GM23338 (cell line): ENCODE data around the gene MAPK4. TPM values are rescaled to one million over a fixed set of nuclear protein-coding genes. Genes with fewer than 3 reads are reported as not detected.

ENCODE experiments used
- ATAC-seq: fragments of 200-7000 bp; cut with Tn5 transposase; 3 replicates; pipeline ENCODE4 v1.9.1; 2020
- DNase-seq: peaks from one replicate; pipeline ENCODE4 v3.0.0-alpha.2; 2015; ENCODE audit warnings: low spot score
- H2AFZ ChIP-seq: fragments of 200-600 bp; sonication (generic); 2 replicates; pipeline ENCODE4 v1.8.0; 2016; ENCODE audit warnings: antibody characterized with exemption, mild to moderate bottlenecking, moderate library complexity
- H3F3A ChIP-seq: fragments of 200-600 bp; sonication (generic); replicated peaks from 2 replicates; pipeline ENCODE4 v1.8.0; 2017; ENCODE audit warnings: antibody characterized with exemption, mixed run types, low read depth
- H3K27ac ChIP-seq: fragments of 200-600 bp; sonication (generic); 2 replicates; pipeline ENCODE4 v1.6.1; 2016; ENCODE audit warnings: low read depth
- H3K27me3 ChIP-seq: fragments of 200-600 bp; sonication (generic); 2 replicates; pipeline ENCODE4 v1.8.0; 2016; ENCODE audit warnings: mild to moderate bottlenecking, mixed run types, moderate library complexity; ENCODE audit not compliant: insufficient read depth
- H3K36me3 ChIP-seq: fragments of 200-600 bp; sonication (generic); 2 replicates; pipeline ENCODE4 v1.8.0; 2016; ENCODE audit warnings: mild to moderate bottlenecking; ENCODE audit not compliant: insufficient read depth
- H3K4me1 ChIP-seq: fragments of 200-600 bp; sonication (generic); 2 replicates; pipeline ENCODE4 v1.8.0; 2016; ENCODE audit warnings: mild to moderate bottlenecking, moderate library complexity; ENCODE audit not compliant: insufficient read depth
- H3K4me2 ChIP-seq: fragments of 200-600 bp; sonication (generic); 2 replicates; pipeline ENCODE4 v1.7.1; 2017; ENCODE audit warnings: mixed run types
- H3K4me3 ChIP-seq: fragments of 200-600 bp; sonication (generic); 2 replicates; pipeline ENCODE4 v1.6.1; 2016; ENCODE audit warnings: mixed run types
- H3K79me2 ChIP-seq: fragments of 200-600 bp; sonication (generic); replicated peaks from 2 replicates; pipeline ENCODE4 v1.8.0; 2017; ENCODE audit warnings: mild to moderate bottlenecking; ENCODE audit not compliant: insufficient read depth
- H3K9me2 ChIP-seq: fragments of 200-600 bp; sonication (generic); 2 replicates; pipeline ENCODE4 v1.8.0; 2017; ENCODE audit not compliant: insufficient read depth
- H4K20me1 ChIP-seq: fragments of 200-600 bp; sonication (generic); replicated peaks from 2 replicates; pipeline ENCODE4 v1.8.0; 2017; ENCODE audit warnings: mild to moderate bottlenecking; ENCODE audit not compliant: insufficient read depth
- H3K27ac Mint-ChIP-seq: 2 replicates; pipeline ENCODE4 v1.8.0; 2020; ENCODE audit warnings: inconsistent platforms, mild to moderate bottlenecking, moderate library complexity, mixed read lengths
- H3K27me3 Mint-ChIP-seq: 3 replicates; pipeline ENCODE4 v1.8.0; 2022; ENCODE audit warnings: low read depth, mild to moderate bottlenecking, moderate library complexity, mixed read lengths, inconsistent platforms; ENCODE audit not compliant: insufficient read depth, poor library complexity
- H3K36me3 Mint-ChIP-seq: 3 replicates; pipeline ENCODE4 v1.8.0; 2021; ENCODE audit warnings: low read depth, mild to moderate bottlenecking, inconsistent platforms, moderate library complexity, mixed read lengths
- H3K4me1 Mint-ChIP-seq: 3 replicates; pipeline ENCODE4 v1.8.0; 2020; ENCODE audit warnings: mild to moderate bottlenecking, inconsistent platforms, mixed read lengths
- H3K4me3 Mint-ChIP-seq: 3 replicates; pipeline ENCODE4 v1.8.0; 2021; ENCODE audit warnings: moderate library complexity, mild to moderate bottlenecking, inconsistent platforms, mixed read lengths
- H3K9me3 Mint-ChIP-seq: 3 replicates; pipeline ENCODE4 v1.8.0; 2020; ENCODE audit warnings: moderate library complexity, mild to moderate bottlenecking, inconsistent platforms, mixed read lengths
- CREB1 ChIP-seq: fragments of 250-450 bp; sonication (Bioruptor Pico); IDR thresholded peaks from 2 replicates; pipeline ENCODE4 v1.5.0; 2020; ENCODE audit warnings: low read depth, mild to moderate bottlenecking, moderate library complexity
- EZH2 ChIP-seq: fragments of 200-600 bp; sonication (generic); IDR thresholded peaks from one replicate; pipeline ENCODE4 v1.8.0; 2017; ENCODE audit warnings: antibody characterized with exemption, mild to moderate bottlenecking, low read depth; ENCODE audit not compliant: unreplicated experiment
- EZH2phosphoT487 ChIP-seq: fragments of 200-600 bp; sonication (generic); IDR thresholded peaks from one replicate; pipeline ENCODE4 v1.8.1; 2018; ENCODE audit warnings: antibody characterized with exemption; ENCODE audit not compliant: unreplicated experiment
- JUNB ChIP-seq: IDR thresholded peaks from one replicate; pipeline ENCODE4 v1.6.1; 2016; ENCODE audit warnings: antibody characterized with exemption; ENCODE audit not compliant: unreplicated experiment
- NANOG ChIP-seq: IDR thresholded peaks from 2 replicates; pipeline ENCODE4 v1.6.1; 2016; ENCODE audit warnings: antibody characterized with exemption, borderline replicate concordance
- POLR2AphosphoS5 ChIP-seq: IDR thresholded peaks from 2 replicates; pipeline ENCODE4 v1.6.1; 2016; ENCODE audit warnings: antibody characterized with exemption, low read depth
- STAT1 ChIP-seq: IDR thresholded peaks from one replicate; pipeline ENCODE4 v1.6.1; 2016; ENCODE audit warnings: antibody characterized with exemption; ENCODE audit not compliant: unreplicated experiment
- ZNF114 ChIP-seq: fragments of 250-450 bp; sonication (Bioruptor Pico); IDR thresholded peaks from 2 replicates; pipeline ENCODE4 v1.5.0; 2020; ENCODE audit warnings: mild to moderate bottlenecking, moderate library complexity
- ZNF331 ChIP-seq: fragments of 250-450 bp; sonication (Bioruptor Pico); IDR thresholded peaks from 2 replicates; pipeline ENCODE4 v1.5.0; 2020; ENCODE audit warnings: low read depth, mild to moderate bottlenecking, moderate library complexity
- ZNF462 ChIP-seq: fragments of 250-450 bp; sonication (Bioruptor Pico); IDR thresholded peaks from 2 replicates; pipeline ENCODE4 v1.5.0; 2020; ENCODE audit warnings: mild to moderate bottlenecking, moderate library complexity
- polyA plus RNA-seq: library from polyadenylated mRNA; unstranded; fragments of >200 nt; fragmentation: Nextera tagmentation; extraction: Ambion mirVana; gene quantifications from 2 replicates; pipeline ENCODE4 v1.2.1, GENCODE V29; 2016
- total RNA-seq: library from RNA; depleted of rRNA; stranded (reverse); fragments of >200 nt; shearing (Covaris generic); gene quantifications from 2 replicates; pipeline ENCODE4 v1.2.3, GENCODE V29; 2014
- TF ChIP-seq, protein P1 (sequence below): IDR thresholded peaks from one replicate; pipeline ENCODE4 v1.6.1; 2018; ENCODE audit warnings: antibody characterized with exemption; ENCODE audit not compliant: unreplicated experiment
- TF ChIP-seq, protein P2 (sequence below): IDR thresholded peaks from 2 replicates; pipeline ENCODE4 v1.6.1; 2016; ENCODE audit warnings: antibody characterized with exemption
- TF ChIP-seq, protein P3 (sequence below), 2 experiments: fragments of 200-600 bp in 1 of 2; sonication (generic) in 1 of 2; conservative IDR thresholded peaks; 2 replicates each; pipeline versions ENCODE4 v1.5.1 to v1.6.1; 2016 to 2017; ENCODE audit warnings: antibody characterized with exemption in 2 of 2, low read depth in 2 of 2, mild to moderate bottlenecking in 2 of 2, moderate library complexity in 1 of 2

The MAPK4 gene
- total and polyA plus RNA-seq, 2 experiments from 2014 or later = 1.3 to 4.4 TPM

DNA sequence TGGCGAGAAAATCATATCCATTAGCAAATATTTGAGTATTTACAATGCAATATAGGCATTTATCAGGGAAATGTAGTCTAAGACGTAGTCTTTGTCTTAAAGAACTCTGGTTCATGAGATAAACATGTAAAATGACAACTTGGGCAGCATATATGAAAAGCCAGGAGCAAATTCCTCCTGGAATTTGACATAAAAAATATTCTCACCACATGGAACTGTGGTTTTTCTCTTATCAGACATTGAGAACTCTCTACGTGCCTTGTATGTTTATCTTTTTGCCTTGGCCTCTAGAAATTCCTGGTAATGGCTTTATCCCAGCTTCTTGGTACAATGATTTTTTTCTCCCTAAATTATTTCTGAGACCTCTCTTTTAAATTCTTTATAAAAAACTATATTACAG, 2.8 kb downstream of the MAPK4 start:
- Mint-ChIP-seq H3K27me3 (peaks cover 32% of the 10 kb centered on the region), H3K4me1 (peaks cover 15% of the 10 kb centered on the region; the same call in 2 of the 3 replicates), H3K36me3 (no peaks in the 10 kb centered on the region), H3K9me3 (no peaks in the 10 kb centered on the region), H3K27ac (no peak overlapping the region), H3K4me3 (no peak overlapping the region)
- Histone ChIP-seq H4K20me1 (peaks cover 4% of the 10 kb centered on the region; the same call in 1 of the 2 replicates), H3K9me2 (no peaks in the 10 kb centered on the region), H3K4me3 (no peak overlapping the region), H3F3A (no peaks in the 10 kb centered on the region), H3K27ac (no peak overlapping the region), H3K4me2 (no peak overlapping the region), H3K27me3 (peaks cover 59% of the 10 kb centered on the region), H3K79me2 (no peaks in the 10 kb centered on the region), H3K36me3 (no peaks in the 10 kb centered on the region), H2AFZ (no peak overlapping the region), H3K4me1 (peaks cover 17% of the 10 kb centered on the region)
- DNase-seq (no peak), ATAC-seq (no peak)
- no peak for TF ChIP-seq CREB1
- TF ChIP-seq STAT1 = no peak
- TF ChIP-seq POLR2AphosphoS5 = no peak
- TF ChIP-seq, protein P1, sequence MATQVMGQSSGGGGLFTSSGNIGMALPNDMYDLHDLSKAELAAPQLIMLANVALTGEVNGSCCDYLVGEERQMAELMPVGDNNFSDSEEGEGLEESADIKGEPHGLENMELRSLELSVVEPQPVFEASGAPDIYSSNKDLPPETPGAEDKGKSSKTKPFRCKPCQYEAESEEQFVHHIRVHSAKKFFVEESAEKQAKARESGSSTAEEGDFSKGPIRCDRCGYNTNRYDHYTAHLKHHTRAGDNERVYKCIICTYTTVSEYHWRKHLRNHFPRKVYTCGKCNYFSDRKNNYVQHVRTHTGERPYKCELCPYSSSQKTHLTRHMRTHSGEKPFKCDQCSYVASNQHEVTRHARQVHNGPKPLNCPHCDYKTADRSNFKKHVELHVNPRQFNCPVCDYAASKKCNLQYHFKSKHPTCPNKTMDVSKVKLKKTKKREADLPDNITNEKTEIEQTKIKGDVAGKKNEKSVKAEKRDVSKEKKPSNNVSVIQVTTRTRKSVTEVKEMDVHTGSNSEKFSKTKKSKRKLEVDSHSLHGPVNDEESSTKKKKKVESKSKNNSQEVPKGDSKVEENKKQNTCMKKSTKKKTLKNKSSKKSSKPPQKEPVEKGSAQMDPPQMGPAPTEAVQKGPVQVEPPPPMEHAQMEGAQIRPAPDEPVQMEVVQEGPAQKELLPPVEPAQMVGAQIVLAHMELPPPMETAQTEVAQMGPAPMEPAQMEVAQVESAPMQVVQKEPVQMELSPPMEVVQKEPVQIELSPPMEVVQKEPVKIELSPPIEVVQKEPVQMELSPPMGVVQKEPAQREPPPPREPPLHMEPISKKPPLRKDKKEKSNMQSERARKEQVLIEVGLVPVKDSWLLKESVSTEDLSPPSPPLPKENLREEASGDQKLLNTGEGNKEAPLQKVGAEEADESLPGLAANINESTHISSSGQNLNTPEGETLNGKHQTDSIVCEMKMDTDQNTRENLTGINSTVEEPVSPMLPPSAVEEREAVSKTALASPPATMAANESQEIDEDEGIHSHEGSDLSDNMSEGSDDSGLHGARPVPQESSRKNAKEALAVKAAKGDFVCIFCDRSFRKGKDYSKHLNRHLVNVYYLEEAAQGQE = no peak
- TF ChIP-seq EZH2 = no peak
- TF ChIP-seq ZNF331 (CRISPR knock-in tag) = no peak
- TF ChIP-seq ZNF114 = no peak
- no peak for TF ChIP-seq ZNF462 (CRISPR knock-in tag)
- TF ChIP-seq EZH2phosphoT487 = no peak
- TF ChIP-seq NANOG = no peak
- no peak for TF ChIP-seq JUNB
- TF ChIP-seq, protein P2, sequence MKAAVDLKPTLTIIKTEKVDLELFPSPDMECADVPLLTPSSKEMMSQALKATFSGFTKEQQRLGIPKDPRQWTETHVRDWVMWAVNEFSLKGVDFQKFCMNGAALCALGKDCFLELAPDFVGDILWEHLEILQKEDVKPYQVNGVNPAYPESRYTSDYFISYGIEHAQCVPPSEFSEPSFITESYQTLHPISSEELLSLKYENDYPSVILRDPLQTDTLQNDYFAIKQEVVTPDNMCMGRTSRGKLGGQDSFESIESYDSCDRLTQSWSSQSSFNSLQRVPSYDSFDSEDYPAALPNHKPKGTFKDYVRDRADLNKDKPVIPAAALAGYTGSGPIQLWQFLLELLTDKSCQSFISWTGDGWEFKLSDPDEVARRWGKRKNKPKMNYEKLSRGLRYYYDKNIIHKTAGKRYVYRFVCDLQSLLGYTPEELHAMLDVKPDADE = no peak
- TF ChIP-seq, protein P3, sequence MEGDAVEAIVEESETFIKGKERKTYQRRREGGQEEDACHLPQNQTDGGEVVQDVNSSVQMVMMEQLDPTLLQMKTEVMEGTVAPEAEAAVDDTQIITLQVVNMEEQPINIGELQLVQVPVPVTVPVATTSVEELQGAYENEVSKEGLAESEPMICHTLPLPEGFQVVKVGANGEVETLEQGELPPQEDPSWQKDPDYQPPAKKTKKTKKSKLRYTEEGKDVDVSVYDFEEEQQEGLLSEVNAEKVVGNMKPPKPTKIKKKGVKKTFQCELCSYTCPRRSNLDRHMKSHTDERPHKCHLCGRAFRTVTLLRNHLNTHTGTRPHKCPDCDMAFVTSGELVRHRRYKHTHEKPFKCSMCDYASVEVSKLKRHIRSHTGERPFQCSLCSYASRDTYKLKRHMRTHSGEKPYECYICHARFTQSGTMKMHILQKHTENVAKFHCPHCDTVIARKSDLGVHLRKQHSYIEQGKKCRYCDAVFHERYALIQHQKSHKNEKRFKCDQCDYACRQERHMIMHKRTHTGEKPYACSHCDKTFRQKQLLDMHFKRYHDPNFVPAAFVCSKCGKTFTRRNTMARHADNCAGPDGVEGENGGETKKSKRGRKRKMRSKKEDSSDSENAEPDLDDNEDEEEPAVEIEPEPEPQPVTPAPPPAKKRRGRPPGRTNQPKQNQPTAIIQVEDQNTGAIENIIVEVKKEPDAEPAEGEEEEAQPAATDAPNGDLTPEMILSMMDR (conservative IDR thresholded peaks at IDR 0.05; ENCODE audit: low read depth in 2 of 2) = no peak
